Fibroblast of lung (primary cell): ENCODE measurements around the gene TMEM163. TPM values are rescaled to one million over a fixed set of nuclear protein-coding genes. Genes with fewer than 3 reads are reported as not detected.

Experiments
- DNase-seq, 2 donors: peaks; one replicate each; pipeline versions ENCODE4 v3.0.0 to v3.0.0-alpha.2; 2010; ENCODE audit warnings: low read depth in 2 of 2
- H2AFZ ChIP-seq: 2 replicates; pipeline ENCODE4 v1.5.1; 2012; ENCODE audit warnings: low read length, control low read depth, inconsistent platforms
- H3K27ac ChIP-seq: 2 replicates; pipeline ENCODE4 v1.5.1; 2011; ENCODE audit warnings: low read length, control low read depth; ENCODE audit not compliant: insufficient read depth
- H3K27me3 ChIP-seq: 2 replicates; pipeline ENCODE4 v1.5.1; 2011; ENCODE audit warnings: mild to moderate bottlenecking, low read length; ENCODE audit not compliant: control insufficient read depth, insufficient read depth
- H3K36me3 ChIP-seq: 2 replicates; pipeline ENCODE4 v1.5.1; 2011; ENCODE audit warnings: low read length; ENCODE audit not compliant: control insufficient read depth, insufficient read depth
- H3K4me1 ChIP-seq: 2 replicates; pipeline ENCODE4 v1.5.1; 2011; ENCODE audit warnings: low read length; ENCODE audit not compliant: control insufficient read depth, insufficient read depth; ENCODE audit errors: extremely low read depth
- H3K4me2 ChIP-seq: 2 replicates; pipeline ENCODE4 v1.5.1; 2011; ENCODE audit warnings: low read length, control low read depth; ENCODE audit not compliant: insufficient read depth; ENCODE audit errors: extremely low read depth
- H3K4me3 ChIP-seq, 4 experiments: fragments of 200-600 bp in 1 of 4; sonication (generic) in 1 of 4; replicated peaks in 1 of 4; 2 replicates each; pipeline ENCODE4 v1.5.1; 2011 to 2016; ENCODE audit warnings: low read length in 4 of 4, low read depth in 3 of 4, mild to moderate bottlenecking in 3 of 4, control low read depth in 2 of 4, inconsistent platforms in 1 of 4, mixed read lengths in 1 of 4; ENCODE audit not compliant: insufficient read depth in 1 of 4; ENCODE audit errors: control extremely low read depth in 1 of 4
- H3K79me2 ChIP-seq: 2 replicates; pipeline ENCODE4 v1.5.1; 2012; ENCODE audit warnings: mild to moderate bottlenecking, low read length, inconsistent platforms; ENCODE audit not compliant: control insufficient read depth, insufficient read depth
- H3K9ac ChIP-seq: 2 replicates; pipeline ENCODE4 v1.5.1; 2011; ENCODE audit warnings: mild to moderate bottlenecking, low read length, control low read depth; ENCODE audit not compliant: insufficient read depth
- H3K9me3 ChIP-seq: 2 replicates; pipeline ENCODE4 v1.5.1; 2012; ENCODE audit warnings: low read depth, low read length; ENCODE audit not compliant: control insufficient read depth, insufficient read depth
- H4K20me1 ChIP-seq: 2 replicates; pipeline ENCODE4 v1.5.1; 2011; ENCODE audit warnings: low read length; ENCODE audit not compliant: control insufficient read depth, insufficient read depth; ENCODE audit errors: extremely low read depth
- CTCF ChIP-seq, 2 donors: IDR thresholded peaks in 1 of 2; conservative IDR thresholded peaks in 1 of 2; 1 replicate in 1 of 2; 2 replicates in 1 of 2; pipeline ENCODE4 v1.5.1; 2011 to 2012; ENCODE audit warnings: low read length in 2 of 2, control low read depth in 1 of 2, inconsistent platforms in 1 of 2, low read depth in 1 of 2, mild to moderate bottlenecking in 1 of 2
- EZH2 ChIP-seq: IDR thresholded peaks from 2 replicates; pipeline ENCODE4 v1.5.1; 2012; ENCODE audit warnings: low read length, control low read depth, mild to moderate bottlenecking; ENCODE audit errors: missing control alignments
- polyA plus RNA-seq, 2 donors: library from polyadenylated mRNA; depleted of rRNA in 1 of 2; stranded (reverse) in 1 of 2; unstranded in 1 of 2; fragments of >200 nt; gene quantifications; 2 replicates each; pipeline ENCODE4 v1.2.1, GENCODE V29; 2011 to 2012; ENCODE audit warnings: missing spikeins in 1 of 2
- total RNA-seq: library from RNA; depleted of rRNA; stranded (reverse); fragments of >200 nt; gene quantifications from 2 replicates; pipeline ENCODE4 v1.2.1, GENCODE V29; 2014

Gene TMEM163
- total and polyA plus RNA-seq, 2 donors (not counting 1 experiment from before 2014, with no cell fraction given), result under 0.01 to 0.03 TPM

- H3K4me2 ChIP-seq, result no peak overlapping the region
- no peak overlapping the region for H3K9ac ChIP-seq
- peaks cover 2% of the 10 kb centered on the region for H3K36me3 ChIP-seq
- H4K20me1 ChIP-seq, result no peaks in the 10 kb centered on the region
- no peaks in the 10 kb centered on the region for H3K9me3 ChIP-seq
- TF ChIP-seq CTCF (conservative IDR thresholded peaks at IDR 0.05 in 1 of 2, IDR thresholded peaks at IDR 0.05 in 1 of 2; ENCODE audit: low read depth in 1 of 2, low read length in 2 of 2), result no peak
- TF ChIP-seq EZH2, result no peak
- no peaks in the 10 kb centered on the region for H3K4me1 ChIP-seq
- no peak overlapping the region for H3K27ac ChIP-seq
- H3K4me3 ChIP-seq, result no peak overlapping the region
- H3K27me3 ChIP-seq, result no peaks in the 10 kb centered on the region
- no peak for DNase-seq
- H2AFZ ChIP-seq, result no peak overlapping the region
- no peaks in the 10 kb centered on the region for H3K79me2 ChIP-seq
These were observed 261.4 kb downstream of the TMEM163 start for GRCh38 chr2:134457353-134457752.

GRCh38 chr2:134455426-134455825 lies 263.4 kb downstream of the TMEM163 start:
- Histone ChIP-seq H3K9me3 (no peaks in the 10 kb centered on the region), H3K79me2 (no peaks in the 10 kb centered on the region), H3K27ac (no peak overlapping the region), H3K27me3 (no peaks in the 10 kb centered on the region), H3K4me1 (no peaks in the 10 kb centered on the region), H3K4me2 (no peak overlapping the region), H3K4me3 (no peak overlapping the region), H4K20me1 (no peaks in the 10 kb centered on the region), H3K36me3 (peaks cover 4% of the 10 kb centered on the region), H3K9ac (no peak overlapping the region), H2AFZ (no peak overlapping the region)
- TF ChIP-seq CTCF (conservative IDR thresholded peaks at IDR 0.05 in 1 of 2, IDR thresholded peaks at IDR 0.05 in 1 of 2; ENCODE audit: low read depth in 1 of 2, low read length in 2 of 2) (no peak), EZH2 (no peak)
- DNase-seq, result no peak

- no peaks in the 10 kb centered on the region for H3K27me3 ChIP-seq
- peaks cover 4% of the 10 kb centered on the region for H3K36me3 ChIP-seq
- no peak overlapping the region for H3K4me2 ChIP-seq
- H2AFZ ChIP-seq, result no peak overlapping the region
- no peak overlapping the region for H3K9ac ChIP-seq
- H3K27ac ChIP-seq, result no peak overlapping the region
- no peaks in the 10 kb centered on the region for H3K79me2 ChIP-seq
- H3K9me3 ChIP-seq, result no peaks in the 10 kb centered on the region
- no peaks in the 10 kb centered on the region for H3K4me1 ChIP-seq
- no peaks in the 10 kb centered on the region for H4K20me1 ChIP-seq
- H3K4me3 ChIP-seq, result no peak overlapping the region
- TF ChIP-seq EZH2 (no peak), CTCF (conservative IDR thresholded peaks at IDR 0.05 in 1 of 2, IDR thresholded peaks at IDR 0.05 in 1 of 2; ENCODE audit: low read depth in 1 of 2, low read length in 2 of 2) (no peak)
- no peak for DNase-seq
These were observed 263.9 kb downstream of the TMEM163 start for GRCh38 chr2:134454931-134455330.
